Astrocyte of the spinal cord (primary cell): Measurements from ENCODE around the gene DOLPP1.
A peak's percentile ranks its signal among the peaks of the same experiment; 100 is the strongest.
"Not testable (repeated sequence)": the region's sequence is repeated elsewhere in the genome, so short reads cannot be mapped to it uniquely, and the experiment has no call there.

Source experiments
- DNase-seq: peaks from one replicate; pipeline ENCODE4 v3.0.0; 2011; ENCODE audit warnings: low read depth, low spot score
- H3K4me3 ChIP-seq: 2 replicates; pipeline ENCODE4 v1.5.1; 2011; ENCODE audit warnings: low read depth, mild to moderate bottlenecking, low read length, moderate library complexity
- CTCF ChIP-seq: IDR thresholded peaks from 2 replicates; pipeline ENCODE4 v1.5.1; 2012; ENCODE audit warnings: low read depth, mild to moderate bottlenecking, low read length, inconsistent platforms
- in situ Hi-C: cut with HindIII; loops from 2 replicates; pipeline ENCODE4 v1.10.0; 2017; ENCODE audit warnings: low sequenced_read_pairs

DOLPP1 gene

GRCh38 chr9:129122133-129122532 lies 41.2 kb downstream of the DOLPP1 start:
- TF ChIP-seq CTCF = no peak
- in situ Hi-C loops = no loop called here
- no peak overlapping the region for H3K4me3 ChIP-seq
- no peak for DNase-seq

GRCh38 chr9:129122976-129123375 lies 42.1 kb downstream of the DOLPP1 start:
- in situ Hi-C loops, DNase-seq, H3K4me3 ChIP-seq: not testable (repeated sequence)

GRCh38 chr9:129124506-129125069 lies 43.7 kb downstream of the DOLPP1 start:
- no peak for TF ChIP-seq CTCF
- H3K4me3 ChIP-seq = no peak overlapping the region
- in situ Hi-C loops = no loop called here

GRCh38 chr9:129125478-129125877 lies 44.6 kb downstream of the DOLPP1 start:
- peak; percentile 95 for DNase-seq
- no peak for TF ChIP-seq CTCF
- in situ Hi-C loops = no loop called here
- H3K4me3 ChIP-seq = no peak overlapping the region

More at GRCh38 chr9:129124506-129125069, 43.7 kb downstream of the DOLPP1 start:
- no peak for DNase-seq

GRCh38 chr9:129126749-129127618 lies 46.1 kb downstream of the DOLPP1 start:
- H3K4me3 ChIP-seq = no peak overlapping the region
- in situ Hi-C loops = no loop called here
- DNase-seq = no peak
- TF ChIP-seq CTCF = no peak

GRCh38 chr9:129128689-129129088 lies 47.8 kb downstream of the DOLPP1 start:
- TF ChIP-seq CTCF = no peak
- in situ Hi-C loops = no loop called here
- no peak for DNase-seq
- H3K4me3 ChIP-seq = no peak overlapping the region

- in situ Hi-C loops, H3K4me3 ChIP-seq: not testable (repeated sequence)
These were observed 49.4 kb downstream of the DOLPP1 start for GRCh38 chr9:129130271-129130670.

More at GRCh38 chr9:129130271-129130670, 49.4 kb downstream of the DOLPP1 start:
- not testable (repeated sequence) for DNase-seq
